ENCODE data around the gene ERBB4.

The ERBB4 gene

GRCh38 chr2:211981451-211981850 is 557.2 kb downstream of the ERBB4 start:
- FAIRE-seq: no peak

- no peak for FAIRE-seq
Observed at GRCh38 chr2:211976076-211976475, 562.5 kb downstream of the ERBB4 start.

- FAIRE-seq: no peak
Observed at GRCh38 chr2:211967234-211967633, 571.4 kb downstream of the ERBB4 start.

DNA sequence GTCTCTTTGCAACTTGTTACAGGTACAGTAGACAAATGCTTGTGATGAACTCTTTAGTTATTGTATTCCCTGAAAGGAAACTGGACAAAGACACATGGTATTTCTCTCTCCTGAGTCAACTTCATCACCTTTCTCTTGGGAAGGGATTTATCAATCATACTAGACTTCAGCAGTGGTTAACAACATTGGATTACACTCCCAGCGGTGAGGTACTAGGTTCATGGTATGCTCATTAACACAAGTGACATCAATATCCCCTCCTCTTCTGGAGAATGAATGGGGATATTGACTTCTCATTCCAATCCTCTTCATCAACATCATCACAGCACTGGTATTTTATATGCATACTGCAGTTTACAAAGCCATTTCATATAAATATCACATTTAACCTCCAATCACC is 574.6 kb downstream of the ERBB4 start:
- no peak for FAIRE-seq

DNA sequence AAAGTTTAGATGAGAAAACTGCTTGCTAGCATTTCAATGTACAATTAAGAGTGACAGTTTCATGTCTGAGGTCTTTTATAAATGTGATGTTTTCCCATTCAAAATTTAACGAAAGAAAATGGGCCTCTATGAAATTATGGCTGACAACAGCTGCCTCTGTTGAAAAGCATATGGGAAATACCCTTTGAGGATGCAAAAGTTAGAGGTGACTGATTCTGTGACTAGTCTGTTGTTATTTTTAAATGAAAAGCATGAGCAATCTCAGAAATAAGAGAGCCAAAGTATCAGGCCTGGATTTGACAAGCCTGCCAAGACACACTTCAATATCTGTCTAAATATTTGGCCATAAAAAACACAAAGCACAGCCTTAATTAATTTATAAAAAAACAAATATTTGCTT is 580.8 kb downstream of the ERBB4 start:
- no peak for FAIRE-seq

GRCh38 chr2:211955648-211956047 is 583.0 kb downstream of the ERBB4 start:
- FAIRE-seq: no peak

DNA sequence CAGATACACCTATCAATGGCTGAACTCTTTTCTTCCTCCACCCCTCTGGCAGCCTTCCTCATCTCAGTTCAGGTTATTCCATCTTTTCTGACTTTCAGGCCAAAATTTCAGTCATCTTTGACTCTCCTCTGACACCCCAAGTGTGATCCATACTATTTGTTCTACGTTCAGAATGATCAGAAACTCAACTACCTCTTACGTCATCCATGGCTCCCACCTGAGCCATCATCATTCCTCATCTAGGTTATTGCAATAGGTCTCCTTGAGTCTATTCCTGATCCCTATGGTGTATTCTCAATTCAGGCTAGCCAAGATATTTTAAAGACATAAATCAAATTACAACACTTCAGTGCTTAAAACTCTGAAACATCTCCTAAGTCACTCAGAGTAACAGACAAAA is 589.7 kb downstream of the ERBB4 start:
- no peak for FAIRE-seq

- FAIRE-seq: no peak
Observed at GRCh38 chr2:211946960-211947359, 591.6 kb downstream of the ERBB4 start.

DNA sequence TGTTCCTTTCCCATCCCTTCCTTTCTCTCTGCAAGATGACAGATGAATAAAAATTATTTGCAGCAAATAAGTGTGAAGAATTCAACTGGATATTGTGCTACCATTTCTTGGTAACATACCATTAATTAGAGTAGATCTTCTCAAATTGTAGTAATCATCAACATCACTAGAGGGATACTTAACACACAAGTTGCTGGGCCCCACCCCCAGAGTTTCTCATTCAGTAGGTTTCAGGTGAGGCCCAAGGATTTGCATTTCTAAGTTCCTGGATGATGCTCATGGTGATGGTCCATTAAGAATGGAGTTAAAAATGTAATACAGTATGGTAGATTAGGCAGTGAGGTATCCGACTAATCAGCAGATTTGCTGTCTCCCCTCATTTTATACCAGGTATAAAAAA is 594.0 kb downstream of the ERBB4 start:
- no peak for FAIRE-seq

GRCh38 chr2:211942153-211942552 is 596.4 kb downstream of the ERBB4 start:
- no peak for FAIRE-seq

DNA sequence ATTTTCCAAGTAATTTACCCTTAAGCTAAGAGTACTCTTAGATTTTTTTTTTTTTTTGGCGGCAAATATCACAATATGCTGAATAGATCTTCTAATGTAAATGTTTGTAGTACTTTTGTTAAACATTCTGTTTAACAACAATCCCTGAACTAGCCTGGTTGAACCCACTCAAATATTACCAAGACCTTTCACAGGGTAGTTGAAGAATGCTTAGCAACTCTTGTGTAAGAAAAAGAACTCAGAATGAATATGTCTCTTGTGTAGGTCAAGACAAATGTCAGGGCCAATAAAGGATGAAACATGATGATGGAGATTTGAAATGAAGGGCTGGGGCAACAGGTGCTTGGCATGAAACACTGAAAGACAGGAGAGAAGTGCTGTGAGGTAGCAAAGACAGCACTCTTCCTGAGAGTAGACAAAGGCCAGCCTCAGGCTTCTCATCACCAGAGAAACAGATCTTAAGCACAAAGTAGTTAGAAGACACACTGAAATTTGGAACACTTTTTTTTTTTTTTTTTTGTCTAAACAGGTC is 597.3 kb downstream of the ERBB4 start:
- FAIRE-seq: no peak

- FAIRE-seq: no peak
Observed at GRCh38 chr2:211939177-211939576, 599.4 kb downstream of the ERBB4 start.

GRCh38 chr2:211934811-211935210 is 603.8 kb downstream of the ERBB4 start:
- no peak for FAIRE-seq

- no peak for FAIRE-seq
Observed at GRCh38 chr2:211931314-211931713, 607.3 kb downstream of the ERBB4 start.

DNA sequence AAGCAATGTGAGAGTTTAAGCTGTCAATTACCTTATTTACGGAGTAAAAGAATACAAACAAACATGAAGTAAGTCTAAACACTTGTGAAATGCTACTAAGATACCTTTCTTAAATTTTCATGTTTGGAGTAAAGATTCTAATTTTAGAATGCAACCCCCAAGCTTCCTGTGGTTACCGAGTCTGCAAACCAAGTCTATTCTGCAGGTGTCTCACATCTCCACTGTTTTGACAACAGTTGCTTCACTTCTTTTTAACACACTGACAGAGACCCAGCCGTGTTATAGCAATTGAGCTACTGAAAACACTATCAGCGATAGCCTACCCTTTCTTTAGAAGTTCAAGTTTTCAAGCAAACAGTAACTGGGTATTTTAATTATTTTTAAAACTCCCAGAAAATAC is 608.3 kb downstream of the ERBB4 start:
- FAIRE-seq: no peak

- FAIRE-seq: no peak
Observed at GRCh38 chr2:211928201-211928600, 610.4 kb downstream of the ERBB4 start.

- no peak for FAIRE-seq
Observed at GRCh38 chr2:211923019-211923418, 615.6 kb downstream of the ERBB4 start.

GRCh38 chr2:211903961-211904360 is 634.6 kb downstream of the ERBB4 start:
- no peak for FAIRE-seq

GRCh38 chr2:211901226-211901846 is 637.3 kb downstream of the ERBB4 start:
- FAIRE-seq: no peak

- no peak for FAIRE-seq
Observed at GRCh38 chr2:211900518-211900917, 638.1 kb downstream of the ERBB4 start.

DNA sequence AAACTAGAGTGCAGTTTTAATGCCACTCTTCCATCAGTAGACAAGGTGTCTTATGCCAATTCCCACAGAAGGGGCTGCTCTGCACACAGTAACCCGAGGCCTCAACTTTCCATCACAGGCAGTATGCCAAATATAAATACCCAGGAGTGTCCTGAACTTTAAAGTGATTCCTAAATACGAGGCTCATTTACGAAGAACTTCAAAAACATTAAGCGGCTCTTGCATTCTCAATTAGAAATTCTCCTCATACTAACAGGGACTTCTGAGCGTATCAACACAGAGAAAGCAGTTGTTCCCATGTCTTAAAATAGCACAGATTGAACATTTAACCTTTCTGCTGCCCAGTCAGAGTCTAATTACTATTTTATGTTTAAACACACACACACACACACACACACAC is 638.6 kb downstream of the ERBB4 start:
- no peak for FAIRE-seq

GRCh38 chr2:211898702-211899101 is 639.9 kb downstream of the ERBB4 start:
- FAIRE-seq: no peak

- FAIRE-seq: no peak
Observed at GRCh38 chr2:211881449-211881848, 657.2 kb downstream of the ERBB4 start.

GRCh38 chr2:211879323-211879722 is 659.3 kb downstream of the ERBB4 start:
- FAIRE-seq: no peak

DNA sequence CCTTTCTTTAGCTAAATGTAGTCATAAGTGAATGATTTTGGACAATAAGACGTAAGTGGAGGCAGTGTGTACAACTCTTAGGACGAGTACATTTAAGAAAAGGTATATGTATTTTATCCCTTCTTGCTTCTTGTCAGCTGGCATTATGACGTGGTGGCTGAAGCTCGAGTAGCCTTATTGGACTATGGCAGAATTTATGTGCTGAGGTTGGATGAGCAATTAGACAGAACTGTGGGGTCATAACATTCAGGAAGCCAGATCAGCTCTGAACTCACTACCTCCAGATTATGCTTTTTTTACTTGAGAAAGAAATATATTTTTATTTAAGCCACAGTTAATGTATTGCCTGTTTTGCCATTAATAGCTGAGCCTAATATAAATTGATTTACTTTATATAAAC is 661.5 kb downstream of the ERBB4 start:
- no peak for FAIRE-seq
